Ovary (tissue), 9 donors: ENCODE results near the gene CDC16. TPM values are rescaled to one million over a fixed set of nuclear protein-coding genes. Genes with fewer than 3 reads are reported as not detected.

Source experiments
- DNase-seq, 5 donors: peaks; one replicate each; pipeline ENCODE4 v3.0.0-alpha.2; 2019 to 2020
- H3K27ac ChIP-seq, 2 donors: fragments of 200-600 bp; one replicate each; pipeline versions ENCODE4 v1.5.1 to v1.8.0; 2019 to 2022
- H3K27me3 ChIP-seq: fragments of 200-600 bp; one replicate; pipeline ENCODE4 v1.8.0; 2022
- H3K36me3 ChIP-seq: fragments of 200-600 bp; sonication (generic); one replicate; pipeline ENCODE4 v1.5.1; 2019
- H3K4me1 ChIP-seq: one replicate; pipeline ENCODE4 v1.8.1; 2013; ENCODE audit warnings: mild to moderate bottlenecking, moderate library complexity; ENCODE audit not compliant: insufficient read depth
- H3K4me3 ChIP-seq: fragments of 200-600 bp; sonication (generic); one replicate; pipeline ENCODE4 v1.5.1; 2017
- H3K9me3 ChIP-seq, 2 donors: fragments of 200-600 bp in 1 of 2; sonication (generic) in 1 of 2; one replicate each; pipeline versions ENCODE4 v1.5.1 to v1.8.1; 2013 to 2019; ENCODE audit warnings: mild to moderate bottlenecking in 1 of 2, moderate library complexity in 1 of 2
- CTCF ChIP-seq, 3 donors: fragments of 450-650 bp in 2 of 3; fragments of 200-600 bp in 1 of 3; IDR thresholded peaks; one replicate each; pipeline versions ENCODE4 v1.5.1 to v1.8.0; 2016 to 2022; ENCODE audit warnings: antibody characterized with exemption in 3 of 3, mild to moderate bottlenecking in 1 of 3
- EP300 ChIP-seq: sonication (generic); formaldehyde crosslinking; IDR thresholded peaks from one replicate; pipeline ENCODE4 v1.6.1; 2017; ENCODE audit warnings: antibody characterized with exemption
- POLR2A ChIP-seq: fragments of 450-650 bp; IDR thresholded peaks from one replicate; pipeline ENCODE4 v1.6.1; 2017; ENCODE audit warnings: antibody characterized with exemption, mild to moderate bottlenecking, moderate library complexity
- WGBS, 3 donors: extraction: QIAGEN DNeasy Blood & Tissue Kit in 1 of 3; methylation state at CpG; one replicate each; pipeline versions ENCODE4 v1.1.5 to v1.1.7; 2013 to 2017; 5-methylcytosine and 5-hydroxymethylcytosine counted together
- intact Hi-C, 4 donors: fragments of 100-400 bp; cut with DNase I; formaldehyde crosslinking; loops; one replicate each; pipeline versions ENCODE4 v1.11.0 to v1.15.1; 2022 to 2023
- polyA plus RNA-seq, 2 donors: library from polyadenylated mRNA; stranded (reverse); fragments of 200-250 nt in 1 of 2; fragments of 350-450 nt in 1 of 2; fragmentation: Illumina TruSeq in 1 of 2; extraction: RNeasy Lipid Tissue Mini Kit (QIAGEN cat#74804) in 1 of 2; gene quantifications; one replicate each; pipeline ENCODE4 v1.2.3, GENCODE V29; 2013 to 2014
- total RNA-seq, 7 donors: library from RNA; depleted of rRNA in 2 of 7; stranded (reverse); fragments of >200 nt in 2 of 7; fragmentation: NEBNext Ultra II Directional in 3 of 7; extraction: Animal tissue kit (Norgen Biotek cat#: 25700) in 3 of 7; gene quantifications; one replicate each; pipeline versions ENCODE4 v1.1.0 to v1.2.4, GENCODE V29; 2016 to 2023
- donor health status: DM: no; HTN: no; CAD: no; lungs with moderate emphysema.
- donor health status: DM: no; HTN: no; CAD: no.
- donor health status: Bipolar disorder and iron deficiency.
- donor health status: DM: yes; HTN: yes; CAD: no.
- donor health status: DM: no; HTN: no; CAD: no.
- donor health status: DM: yes; HTN: yes; CAD: no.

CDC16 gene
- total and polyA plus RNA-seq, 9 donors = 42.0 to 88.8 (median 55.2) TPM

- Histone ChIP-seq H3K36me3 (no peaks in the 10 kb centered on the region), H3K4me1 (peaks cover 2% of the 10 kb centered on the region), H3K9me3 (no peaks in the 10 kb centered on the region), H3K27me3 (no peaks in the 10 kb centered on the region), H3K27ac (no peak overlapping the region), H3K4me3 (no peak overlapping the region)
- WGBS, 3 donors = 80 to 88% (median 82%) methylated on average over 6 of the region's 6 CpGs
- DNase-seq = no peak
- intact Hi-C loops = no loop called here
- no peak for TF ChIP-seq CTCF (IDR thresholded peaks at IDR 0.05)
- no peak for TF ChIP-seq POLR2A
- no peak for TF ChIP-seq EP300
These were observed 32.1 kb upstream of the CDC16 start for GRCh38 chr13:114202581-114202980.

GRCh38 chr13:114203536-114203935 lies 31.2 kb upstream of the CDC16 start:
- Histone ChIP-seq H3K4me3 (no peak overlapping the region), H3K36me3 (no peaks in the 10 kb centered on the region), H3K27me3 (no peaks in the 10 kb centered on the region), H3K27ac (no peak overlapping the region), H3K9me3 (no peaks in the 10 kb centered on the region), H3K4me1 (peaks cover 2% of the 10 kb centered on the region)
- no peak for TF ChIP-seq EP300
- no peak for TF ChIP-seq CTCF (IDR thresholded peaks at IDR 0.05)
- TF ChIP-seq POLR2A = no peak
- WGBS, 3 donors = 58 to 71% (median 70%) methylated on average over 4 of the region's 4 CpGs
- DNase-seq = no peak
- intact Hi-C loops = no loop called here

- H3K36me3 ChIP-seq = no peaks in the 10 kb centered on the region
- H3K27ac ChIP-seq = no peak overlapping the region
- intact Hi-C loops = no loop called here
- 72 to 85% (median 76%) methylated on average over 4 of the region's 4 CpGs for WGBS, 3 donors
- no peaks in the 10 kb centered on the region for H3K9me3 ChIP-seq
- TF ChIP-seq POLR2A (no peak), CTCF (IDR thresholded peaks at IDR 0.05) (no peak), EP300 (no peak)
- H3K4me3 ChIP-seq = no peak overlapping the region
- peaks cover 2% of the 10 kb centered on the region for H3K4me1 ChIP-seq
- H3K27me3 ChIP-seq = no peaks in the 10 kb centered on the region
- no peak for DNase-seq
These were observed 29.8 kb upstream of the CDC16 start for GRCh38 chr13:114204894-114205293.

- Histone ChIP-seq H3K9me3 (no peaks in the 10 kb centered on the region), H3K4me3 (no peak overlapping the region), H3K27me3 (no peaks in the 10 kb centered on the region), H3K4me1 (no peaks in the 10 kb centered on the region), H3K36me3 (no peaks in the 10 kb centered on the region), H3K27ac (no peak overlapping the region)
- TF ChIP-seq POLR2A (no peak), CTCF (IDR thresholded peaks at IDR 0.05) (no peak), EP300 (no peak)
- WGBS, 3 donors = 60 to 75% (median 72%) methylated on average over 6 of the region's 6 CpGs
- no peak for DNase-seq
- intact Hi-C loops = no loop called here
These were observed 26.6 kb upstream of the CDC16 start for GRCh38 chr13:114208134-114208533.
